ENCODE measurements around the gene TEX22.
A peak's percentile ranks its signal among the peaks of the same experiment; 100 is the strongest.

Gene TEX22

DNA sequence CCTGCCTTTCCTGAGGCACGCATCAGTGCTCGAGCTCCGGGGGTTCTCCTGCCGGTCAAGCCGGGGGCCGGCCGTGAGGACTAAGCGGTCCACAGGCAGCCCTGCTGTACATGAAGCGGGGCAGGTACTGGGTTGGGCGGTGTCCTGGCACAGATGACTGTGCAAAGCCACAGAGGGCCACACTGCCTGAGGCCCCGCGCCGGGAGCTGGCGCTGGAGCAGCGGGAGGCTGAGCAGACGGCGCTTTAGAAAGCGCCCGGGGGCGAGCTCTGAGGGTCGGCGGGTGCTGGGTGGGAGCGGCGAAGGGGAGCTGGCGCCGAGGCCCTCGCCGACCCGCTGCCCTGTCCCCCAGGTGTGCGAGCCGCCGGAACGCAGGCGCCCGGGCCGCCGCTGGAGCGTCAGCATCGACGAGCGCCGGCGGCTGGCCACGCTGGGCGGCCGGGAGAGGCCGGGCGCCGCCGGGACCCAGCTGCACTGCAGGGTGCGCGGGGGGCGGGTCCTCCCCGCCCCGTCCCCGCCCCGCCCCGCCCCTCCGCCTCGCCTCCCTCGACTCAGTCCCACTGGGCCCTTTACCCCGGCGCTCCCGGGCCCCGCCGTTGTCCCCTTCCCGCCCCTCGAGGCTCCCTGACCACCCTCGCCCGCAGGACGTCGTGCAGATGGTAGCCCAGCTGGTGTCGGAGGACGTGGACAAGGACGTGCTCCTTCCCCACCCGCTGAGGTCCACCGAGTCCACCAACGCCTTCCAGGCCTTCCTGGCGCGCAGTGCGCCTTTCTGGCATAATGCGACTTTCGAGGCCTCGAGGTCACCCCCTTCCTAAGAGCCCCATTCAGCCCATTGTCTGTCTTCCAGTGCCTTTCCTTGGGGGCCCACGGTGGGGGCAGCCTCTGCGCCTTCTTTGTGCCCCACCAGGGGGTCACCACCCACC is 12.9 kb downstream of the TEX22 start:
- TF ChIP-seq ZNF70 (CRISPR knock-in tag; IDR thresholded peaks at IDR 0.05) = no peak
- TF ChIP-seq, protein P1, sequence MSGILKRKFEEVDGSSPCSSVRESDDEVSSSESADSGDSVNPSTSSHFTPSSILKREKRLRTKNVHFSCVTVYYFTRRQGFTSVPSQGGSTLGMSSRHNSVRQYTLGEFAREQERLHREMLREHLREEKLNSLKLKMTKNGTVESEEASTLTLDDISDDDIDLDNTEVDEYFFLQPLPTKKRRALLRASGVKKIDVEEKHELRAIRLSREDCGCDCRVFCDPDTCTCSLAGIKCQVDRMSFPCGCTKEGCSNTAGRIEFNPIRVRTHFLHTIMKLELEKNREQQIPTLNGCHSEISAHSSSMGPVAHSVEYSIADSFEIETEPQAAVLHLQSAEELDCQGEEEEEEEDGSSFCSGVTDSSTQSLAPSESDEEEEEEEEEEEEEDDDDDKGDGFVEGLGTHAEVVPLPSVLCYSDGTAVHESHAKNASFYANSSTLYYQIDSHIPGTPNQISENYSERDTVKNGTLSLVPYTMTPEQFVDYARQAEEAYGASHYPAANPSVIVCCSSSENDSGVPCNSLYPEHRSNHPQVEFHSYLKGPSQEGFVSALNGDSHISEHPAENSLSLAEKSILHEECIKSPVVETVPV (CRISPR knock-in tag; IDR thresholded peaks at IDR 0.05) = no peak
- TF ChIP-seq ZFP30 (CRISPR knock-in tag; IDR thresholded peaks at IDR 0.05) = no peak
- TF ChIP-seq, protein P2, sequence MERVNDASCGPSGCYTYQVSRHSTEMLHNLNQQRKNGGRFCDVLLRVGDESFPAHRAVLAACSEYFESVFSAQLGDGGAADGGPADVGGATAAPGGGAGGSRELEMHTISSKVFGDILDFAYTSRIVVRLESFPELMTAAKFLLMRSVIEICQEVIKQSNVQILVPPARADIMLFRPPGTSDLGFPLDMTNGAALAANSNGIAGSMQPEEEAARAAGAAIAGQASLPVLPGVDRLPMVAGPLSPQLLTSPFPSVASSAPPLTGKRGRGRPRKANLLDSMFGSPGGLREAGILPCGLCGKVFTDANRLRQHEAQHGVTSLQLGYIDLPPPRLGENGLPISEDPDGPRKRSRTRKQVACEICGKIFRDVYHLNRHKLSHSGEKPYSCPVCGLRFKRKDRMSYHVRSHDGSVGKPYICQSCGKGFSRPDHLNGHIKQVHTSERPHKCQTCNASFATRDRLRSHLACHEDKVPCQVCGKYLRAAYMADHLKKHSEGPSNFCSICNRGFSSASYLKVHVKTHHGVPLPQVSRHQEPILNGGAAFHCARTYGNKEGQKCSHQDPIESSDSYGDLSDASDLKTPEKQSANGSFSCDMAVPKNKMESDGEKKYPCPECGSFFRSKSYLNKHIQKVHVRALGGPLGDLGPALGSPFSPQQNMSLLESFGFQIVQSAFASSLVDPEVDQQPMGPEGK (CRISPR knock-in tag; IDR thresholded peaks at IDR 0.05; ENCODE audit: borderline replicate concordance) = no peak
- TF ChIP-seq TCF4 (CRISPR knock-in tag; IDR thresholded peaks at IDR 0.05; ENCODE audit: borderline replicate concordance) = no peak
- TF ChIP-seq, protein P3, sequence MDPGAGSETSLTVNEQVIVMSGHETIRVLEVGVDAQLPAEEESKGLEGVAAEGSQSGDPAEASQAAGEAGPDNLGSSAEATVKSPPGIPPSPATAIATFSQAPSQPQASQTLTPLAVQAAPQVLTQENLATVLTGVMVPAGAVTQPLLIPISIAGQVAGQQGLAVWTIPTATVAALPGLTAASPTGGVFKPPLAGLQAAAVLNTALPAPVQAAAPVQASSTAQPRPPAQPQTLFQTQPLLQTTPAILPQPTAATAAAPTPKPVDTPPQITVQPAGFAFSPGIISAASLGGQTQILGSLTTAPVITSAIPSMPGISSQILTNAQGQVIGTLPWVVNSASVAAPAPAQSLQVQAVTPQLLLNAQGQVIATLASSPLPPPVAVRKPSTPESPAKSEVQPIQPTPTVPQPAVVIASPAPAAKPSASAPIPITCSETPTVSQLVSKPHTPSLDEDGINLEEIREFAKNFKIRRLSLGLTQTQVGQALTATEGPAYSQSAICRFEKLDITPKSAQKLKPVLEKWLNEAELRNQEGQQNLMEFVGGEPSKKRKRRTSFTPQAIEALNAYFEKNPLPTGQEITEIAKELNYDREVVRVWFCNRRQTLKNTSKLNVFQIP (CRISPR knock-in tag; IDR thresholded peaks at IDR 0.05; ENCODE audit: borderline replicate concordance, low read depth) = no peak
- no peak for TF ChIP-seq BACH2 (CRISPR knock-in tag; IDR thresholded peaks at IDR 0.05; ENCODE audit: borderline replicate concordance)
- TF ChIP-seq ISL1 (CRISPR knock-in tag; IDR thresholded peaks at IDR 0.05) = no peak
- TF ChIP-seq, protein P4, sequence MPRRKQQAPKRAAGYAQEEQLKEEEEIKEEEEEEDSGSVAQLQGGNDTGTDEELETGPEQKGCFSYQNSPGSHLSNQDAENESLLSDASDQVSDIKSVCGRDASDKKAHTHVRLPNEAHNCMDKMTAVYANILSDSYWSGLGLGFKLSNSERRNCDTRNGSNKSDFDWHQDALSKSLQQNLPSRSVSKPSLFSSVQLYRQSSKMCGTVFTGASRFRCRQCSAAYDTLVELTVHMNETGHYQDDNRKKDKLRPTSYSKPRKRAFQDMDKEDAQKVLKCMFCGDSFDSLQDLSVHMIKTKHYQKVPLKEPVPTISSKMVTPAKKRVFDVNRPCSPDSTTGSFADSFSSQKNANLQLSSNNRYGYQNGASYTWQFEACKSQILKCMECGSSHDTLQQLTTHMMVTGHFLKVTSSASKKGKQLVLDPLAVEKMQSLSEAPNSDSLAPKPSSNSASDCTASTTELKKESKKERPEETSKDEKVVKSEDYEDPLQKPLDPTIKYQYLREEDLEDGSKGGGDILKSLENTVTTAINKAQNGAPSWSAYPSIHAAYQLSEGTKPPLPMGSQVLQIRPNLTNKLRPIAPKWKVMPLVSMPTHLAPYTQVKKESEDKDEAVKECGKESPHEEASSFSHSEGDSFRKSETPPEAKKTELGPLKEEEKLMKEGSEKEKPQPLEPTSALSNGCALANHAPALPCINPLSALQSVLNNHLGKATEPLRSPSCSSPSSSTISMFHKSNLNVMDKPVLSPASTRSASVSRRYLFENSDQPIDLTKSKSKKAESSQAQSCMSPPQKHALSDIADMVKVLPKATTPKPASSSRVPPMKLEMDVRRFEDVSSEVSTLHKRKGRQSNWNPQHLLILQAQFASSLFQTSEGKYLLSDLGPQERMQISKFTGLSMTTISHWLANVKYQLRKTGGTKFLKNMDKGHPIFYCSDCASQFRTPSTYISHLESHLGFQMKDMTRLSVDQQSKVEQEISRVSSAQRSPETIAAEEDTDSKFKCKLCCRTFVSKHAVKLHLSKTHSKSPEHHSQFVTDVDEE (CRISPR knock-in tag; IDR thresholded peaks at IDR 0.05) = no peak
- no peak for TF ChIP-seq ESRRG (CRISPR knock-in tag; IDR thresholded peaks at IDR 0.05)
- TF ChIP-seq ZNF8 (CRISPR knock-in tag; IDR thresholded peaks at IDR 0.05) = no peak
- no peak for TF ChIP-seq ZNF565 (CRISPR knock-in tag; conservative IDR thresholded peaks at IDR 0.05; ENCODE audit: low read depth)
- TF ChIP-seq, protein P5, sequence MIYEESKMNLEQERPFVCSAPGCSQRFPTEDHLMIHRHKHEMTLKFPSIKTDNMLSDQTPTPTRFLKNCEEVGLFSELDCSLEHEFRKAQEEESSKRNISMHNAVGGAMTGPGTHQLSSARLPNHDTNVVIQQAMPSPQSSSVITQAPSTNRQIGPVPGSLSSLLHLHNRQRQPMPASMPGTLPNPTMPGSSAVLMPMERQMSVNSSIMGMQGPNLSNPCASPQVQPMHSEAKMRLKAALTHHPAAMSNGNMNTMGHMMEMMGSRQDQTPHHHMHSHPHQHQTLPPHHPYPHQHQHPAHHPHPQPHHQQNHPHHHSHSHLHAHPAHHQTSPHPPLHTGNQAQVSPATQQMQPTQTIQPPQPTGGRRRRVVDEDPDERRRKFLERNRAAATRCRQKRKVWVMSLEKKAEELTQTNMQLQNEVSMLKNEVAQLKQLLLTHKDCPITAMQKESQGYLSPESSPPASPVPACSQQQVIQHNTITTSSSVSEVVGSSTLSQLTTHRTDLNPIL (CRISPR knock-in tag; IDR thresholded peaks at IDR 0.05; ENCODE audit: low read depth) = no peak
- TF ChIP-seq ZC3H10 (CRISPR knock-in tag; IDR thresholded peaks at IDR 0.05) = no peak
- no peak for TF ChIP-seq ARNTL (CRISPR knock-in tag; IDR thresholded peaks at IDR 0.05; ENCODE audit: borderline replicate concordance, low read depth)
- no peak for TF ChIP-seq GLIS3 (CRISPR knock-in tag; IDR thresholded peaks at IDR 0.05)
- TF ChIP-seq TOX (CRISPR knock-in tag; IDR thresholded peaks at IDR 0.05; ENCODE audit: borderline replicate concordance) = no peak
- TF ChIP-seq RARB (CRISPR knock-in tag; IDR thresholded peaks at IDR 0.05) = no peak
- TF ChIP-seq CSDC2 (CRISPR knock-in tag; IDR thresholded peaks at IDR 0.05) = no peak
- ATAC-seq = peak; percentile 51

DNA sequence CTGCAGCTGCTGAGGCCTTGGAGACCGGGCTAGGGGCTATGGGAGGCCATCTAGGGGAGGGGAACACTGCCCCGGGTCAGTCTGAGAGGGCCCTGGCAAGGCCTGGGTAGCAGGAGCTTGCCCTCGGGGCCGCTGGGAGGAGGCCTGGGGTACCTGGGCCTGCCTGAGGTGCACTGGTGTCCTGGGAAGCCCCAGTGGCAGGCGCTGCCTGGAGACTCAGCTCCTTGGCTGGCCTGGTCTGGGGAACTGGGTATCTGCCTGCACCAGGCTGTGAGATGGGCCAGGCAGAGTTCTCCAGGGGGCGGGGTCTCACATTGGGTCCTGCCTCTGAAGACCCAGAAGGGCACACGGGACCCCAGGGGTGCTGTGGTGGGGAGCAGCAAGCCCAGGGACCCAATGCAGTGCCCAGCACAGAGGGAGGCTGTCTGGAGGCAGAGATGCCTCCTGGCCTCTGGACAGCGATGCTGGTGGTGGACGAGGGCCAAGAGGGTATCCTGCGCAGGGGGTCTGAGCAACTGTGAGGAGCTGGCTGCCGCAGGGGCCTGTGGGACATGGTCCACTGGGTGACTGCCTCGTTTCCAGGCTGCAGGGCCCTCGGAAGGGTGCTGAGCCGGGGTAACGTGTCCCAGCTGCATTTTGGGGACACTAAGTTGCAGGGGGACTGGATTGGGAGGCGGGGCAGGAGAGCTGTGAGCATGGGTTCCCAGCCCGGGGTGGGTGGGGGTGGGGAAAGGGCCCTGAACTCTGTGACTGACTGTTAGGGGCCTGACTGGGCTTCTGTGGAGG is 13.8 kb downstream of the TEX22 start:
- ATAC-seq = no peak
- no peak for TF ChIP-seq TOX (CRISPR knock-in tag; IDR thresholded peaks at IDR 0.05; ENCODE audit: borderline replicate concordance)
- TF ChIP-seq ZC3H10 (CRISPR knock-in tag; IDR thresholded peaks at IDR 0.05) = no peak
- no peak for TF ChIP-seq ZNF8 (CRISPR knock-in tag; IDR thresholded peaks at IDR 0.05)
- TF ChIP-seq, protein P1 (CRISPR knock-in tag; IDR thresholded peaks at IDR 0.05) = no peak
- TF ChIP-seq, protein P3 (CRISPR knock-in tag; IDR thresholded peaks at IDR 0.05; ENCODE audit: borderline replicate concordance, low read depth) = no peak
- TF ChIP-seq, protein P2 (CRISPR knock-in tag; IDR thresholded peaks at IDR 0.05; ENCODE audit: borderline replicate concordance) = no peak
- no peak for TF ChIP-seq SNAI2 (CRISPR knock-in tag; IDR thresholded peaks at IDR 0.05)
- no peak for TF ChIP-seq GLIS3 (CRISPR knock-in tag; IDR thresholded peaks at IDR 0.05)
- TF ChIP-seq ZFP30 (CRISPR knock-in tag; IDR thresholded peaks at IDR 0.05) = no peak
- no peak for TF ChIP-seq CSDC2 (CRISPR knock-in tag; IDR thresholded peaks at IDR 0.05)
